Measurements from ENCODE around the gene CACNB2. TPM values are rescaled to one million over a fixed set of nuclear protein-coding genes. Genes with fewer than 3 reads are reported as not detected.

The CACNB2 gene
- total RNA-seq, 3 donors from 2014 or later: not detected

GRCh38 chr10:18221123-18221522 lies 80.9 kb downstream of the CACNB2 start:
- Mint-ChIP-seq H3K4me1 (ENCODE audit: low read depth) (no peaks in the 10 kb centered on the region), H3K36me3 (ENCODE audit: insufficient read depth) (no peaks in the 10 kb centered on the region), H3K9me3 (no peaks in the 10 kb centered on the region), H3K27me3 (ENCODE audit: low read depth) (no peaks in the 10 kb centered on the region), H3K4me3 (no peak overlapping the region)
- no peak for DNase-seq
- no peak for ATAC-seq

- Mint-ChIP-seq H3K4me3 (no peak overlapping the region), H3K4me1 (ENCODE audit: low read depth) (no peaks in the 10 kb centered on the region), H3K36me3 (ENCODE audit: insufficient read depth) (no peaks in the 10 kb centered on the region), H3K27me3 (ENCODE audit: low read depth) (peaks cover under 1% of the 10 kb centered on the region), H3K9me3 (no peaks in the 10 kb centered on the region)
- DNase-seq (no peak), ATAC-seq (no peak)
These were observed 81.7 kb downstream of the CACNB2 start for GRCh38 chr10:18221882-18222281.

GRCh38 chr10:18222866-18223265 lies 82.6 kb downstream of the CACNB2 start:
- no peak for ATAC-seq
- peaks cover 3% of the 10 kb centered on the region for H3K27me3 Mint-ChIP-seq (ENCODE audit: low read depth)

GRCh38 chr10:18223898-18224297 lies 83.7 kb downstream of the CACNB2 start:
- Mint-ChIP-seq H3K27me3 (ENCODE audit: low read depth) (peaks cover 3% of the 10 kb centered on the region), H3K4me3 (no peak overlapping the region), H3K9me3 (no peaks in the 10 kb centered on the region), H3K36me3 (ENCODE audit: insufficient read depth) (no peaks in the 10 kb centered on the region), H3K4me1 (ENCODE audit: low read depth) (no peaks in the 10 kb centered on the region)
- DNase-seq (no peak), ATAC-seq (no peak)

More at GRCh38 chr10:18222866-18223265, 82.6 kb downstream of the CACNB2 start:
- Mint-ChIP-seq H3K36me3 (ENCODE audit: insufficient read depth) (no peaks in the 10 kb centered on the region), H3K9me3 (no peaks in the 10 kb centered on the region), H3K4me1 (ENCODE audit: low read depth) (no peaks in the 10 kb centered on the region), H3K4me3 (no peak overlapping the region)
- DNase-seq: no peak

GRCh38 chr10:18224626-18225445 lies 84.6 kb downstream of the CACNB2 start:
- DNase-seq (no peak), ATAC-seq (no peak)
- Mint-ChIP-seq H3K36me3 (ENCODE audit: insufficient read depth) (no peaks in the 10 kb centered on the region), H3K4me1 (ENCODE audit: low read depth) (no peaks in the 10 kb centered on the region), H3K4me3 (no peak overlapping the region), H3K27me3 (ENCODE audit: low read depth) (peaks cover 3% of the 10 kb centered on the region), H3K9me3 (no peaks in the 10 kb centered on the region)

- Mint-ChIP-seq H3K4me1 (ENCODE audit: low read depth) (no peaks in the 10 kb centered on the region), H3K27me3 (ENCODE audit: low read depth) (peaks cover 3% of the 10 kb centered on the region), H3K36me3 (ENCODE audit: insufficient read depth) (no peaks in the 10 kb centered on the region), H3K9me3 (no peaks in the 10 kb centered on the region), H3K4me3 (no peak overlapping the region)
- DNase-seq (no peak), ATAC-seq (no peak)
These were observed 86.1 kb downstream of the CACNB2 start for GRCh38 chr10:18226336-18226735.

- DNase-seq (no peak), ATAC-seq (no peak)
- Mint-ChIP-seq H3K9me3 (no peaks in the 10 kb centered on the region), H3K36me3 (ENCODE audit: insufficient read depth) (no peaks in the 10 kb centered on the region), H3K4me1 (ENCODE audit: low read depth) (no peaks in the 10 kb centered on the region), H3K4me3 (no peak overlapping the region), H3K27me3 (ENCODE audit: low read depth) (peaks cover 3% of the 10 kb centered on the region)
These were observed 89.6 kb downstream of the CACNB2 start for GRCh38 chr10:18229826-18230225.

- Mint-ChIP-seq H3K4me1 (ENCODE audit: low read depth) (no peaks in the 10 kb centered on the region), H3K4me3 (no peak overlapping the region), H3K27me3 (ENCODE audit: low read depth) (peaks cover 4% of the 10 kb centered on the region), H3K9me3 (no peaks in the 10 kb centered on the region), H3K36me3 (ENCODE audit: insufficient read depth) (no peaks in the 10 kb centered on the region)
- no peak for DNase-seq
- no peak for ATAC-seq
These were observed 90.6 kb downstream of the CACNB2 start for GRCh38 chr10:18230794-18231193.

GRCh38 chr10:18231480-18231879 lies 91.3 kb downstream of the CACNB2 start:
- H3K4me1 Mint-ChIP-seq (ENCODE audit: low read depth): no peaks in the 10 kb centered on the region
- ATAC-seq (no peak), DNase-seq (no peak)
- no peaks in the 10 kb centered on the region for H3K9me3 Mint-ChIP-seq
- H3K4me3 Mint-ChIP-seq: no peak overlapping the region
- no peaks in the 10 kb centered on the region for H3K36me3 Mint-ChIP-seq (ENCODE audit: insufficient read depth)
- peaks cover 4% of the 10 kb centered on the region for H3K27me3 Mint-ChIP-seq (ENCODE audit: low read depth)

GRCh38 chr10:18233775-18234174 lies 93.6 kb downstream of the CACNB2 start:
- H3K4me1 Mint-ChIP-seq (ENCODE audit: low read depth): no peaks in the 10 kb centered on the region
- DNase-seq (no peak), ATAC-seq (no peak)
- H3K9me3 Mint-ChIP-seq: no peaks in the 10 kb centered on the region
- no peaks in the 10 kb centered on the region for H3K36me3 Mint-ChIP-seq (ENCODE audit: insufficient read depth)
- no peak overlapping the region for H3K4me3 Mint-ChIP-seq
- peaks cover 1% of the 10 kb centered on the region for H3K27me3 Mint-ChIP-seq (ENCODE audit: low read depth)

- DNase-seq (no peak), ATAC-seq (no peak)
- Mint-ChIP-seq H3K27me3 (ENCODE audit: low read depth) (peaks cover 1% of the 10 kb centered on the region), H3K4me1 (ENCODE audit: low read depth) (no peaks in the 10 kb centered on the region), H3K9me3 (no peaks in the 10 kb centered on the region), H3K4me3 (no peak overlapping the region), H3K36me3 (ENCODE audit: insufficient read depth) (no peaks in the 10 kb centered on the region)
These were observed 95.3 kb downstream of the CACNB2 start for GRCh38 chr10:18235477-18235876.

GRCh38 chr10:18236756-18237155 lies 96.5 kb downstream of the CACNB2 start:
- Mint-ChIP-seq H3K27me3 (ENCODE audit: low read depth) (peaks cover 1% of the 10 kb centered on the region), H3K4me3 (no peak overlapping the region), H3K36me3 (ENCODE audit: insufficient read depth) (no peaks in the 10 kb centered on the region), H3K9me3 (no peaks in the 10 kb centered on the region), H3K4me1 (ENCODE audit: low read depth) (no peaks in the 10 kb centered on the region)
- DNase-seq: no peak
- no peak for ATAC-seq

- peaks cover 1% of the 10 kb centered on the region for H3K27me3 Mint-ChIP-seq (ENCODE audit: low read depth)
- DNase-seq: no peak
- no peaks in the 10 kb centered on the region for H3K36me3 Mint-ChIP-seq (ENCODE audit: insufficient read depth)
- ATAC-seq: no peak
- no peaks in the 10 kb centered on the region for H3K9me3 Mint-ChIP-seq
- no peaks in the 10 kb centered on the region for H3K4me1 Mint-ChIP-seq (ENCODE audit: low read depth)
- no peak overlapping the region for H3K4me3 Mint-ChIP-seq
These were observed 98.8 kb downstream of the CACNB2 start for GRCh38 chr10:18238870-18239485.

GRCh38 chr10:18240185-18240882 lies 100.1 kb downstream of the CACNB2 start:
- peaks cover 4% of the 10 kb centered on the region for H3K9me3 Mint-ChIP-seq
- peaks cover 1% of the 10 kb centered on the region for H3K27me3 Mint-ChIP-seq (ENCODE audit: low read depth)
- DNase-seq (no peak), ATAC-seq (no peak)
- no peak overlapping the region for H3K4me3 Mint-ChIP-seq
- H3K4me1 Mint-ChIP-seq (ENCODE audit: low read depth): no peaks in the 10 kb centered on the region
- H3K36me3 Mint-ChIP-seq (ENCODE audit: insufficient read depth): no peaks in the 10 kb centered on the region

- ATAC-seq: no peak
- H3K4me1 Mint-ChIP-seq (ENCODE audit: low read depth): no peaks in the 10 kb centered on the region
- peaks cover 4% of the 10 kb centered on the region for H3K9me3 Mint-ChIP-seq
- H3K4me3 Mint-ChIP-seq: no peak overlapping the region
- H3K27me3 Mint-ChIP-seq (ENCODE audit: low read depth): no peaks in the 10 kb centered on the region
- no peaks in the 10 kb centered on the region for H3K36me3 Mint-ChIP-seq (ENCODE audit: insufficient read depth)
- DNase-seq: no peak
These were observed 106.7 kb downstream of the CACNB2 start for GRCh38 chr10:18246967-18247366.
